HepG2 (cell line): ENCODE data around the gene POFUT2. TPM values are rescaled to one million over a fixed set of nuclear protein-coding genes. Genes with fewer than 3 reads are reported as not detected.

ENCODE experiments used
- ATAC-seq: fragments of 200-7000 bp; cut with Tn5 transposase; 3 replicates; pipeline ENCODE4 v1.9.1; 2020; ENCODE audit warnings: mild to moderate bottlenecking, moderate library complexity
- BruUV-seq: library from RNA; stranded (reverse); fragments of 400-500 nt; replicated peaks from 2 replicates; lab custom pipeline; 2021; lab: Mats Ljungman, UMichigan
- CTCF ChIA-PET: fragments of 300-600 bp; formaldehyde crosslinking; extraction: SDS; loops from one replicate; lab custom pipeline; 2021; ENCODE audit warnings: low total read pairs, inconsistent platforms, low intra/inter-chr PET ratio; lab: Yijun Ruan, JAX
- POLR2A ChIA-PET: fragments of 350-600 bp; sonication (Branson Sonifier 250); formaldehyde crosslinking; loops from one replicate; lab custom pipeline; 2020; ENCODE audit warnings: antibody characterized with exemption, inconsistent platforms; lab: Yijun Ruan, JAX
- DNase-seq: peaks from one replicate; pipeline ENCODE4 v3.0.0-alpha.2; 2015; ENCODE audit warnings: low spot score
- FAIRE-seq: peaks from 3 replicates; lab custom pipeline; 2011; peaks lifted over from hg19 to GRCh38; lab: Jason Lieb, UNC
- H2AFZ ChIP-seq: one replicate; pipeline ENCODE4 v1.6.1; 2011; ENCODE audit warnings: low read length, inconsistent platforms
- H3K27ac ChIP-seq: fragments of 300-600 bp; 3 replicates; pipeline ENCODE4 v1.8.0; 2011; ENCODE audit warnings: mixed run types, mild to moderate bottlenecking, mixed read lengths, low read length, inconsistent platforms; ENCODE audit not compliant: insufficient read depth; ENCODE audit errors: extremely low read length
- H3K27me3 ChIP-seq, 2 experiments: fragments of 200-600 bp in 1 of 2; 2 replicates in 1 of 2; 3 replicates in 1 of 2; pipeline versions ENCODE4 v1.6.0 to v1.8.0; 2011; ENCODE audit warnings: low read length in 2 of 2, mild to moderate bottlenecking in 2 of 2, moderate library complexity in 2 of 2, inconsistent platforms in 1 of 2; ENCODE audit not compliant: insufficient read depth in 2 of 2, control insufficient read depth in 1 of 2
- H3K36me3 ChIP-seq, 2 experiments: fragments of 200-600 bp in 1 of 2; replicated peaks in 1 of 2; 2 replicates in 1 of 2; 3 replicates in 1 of 2; pipeline versions ENCODE4 v1.5.1 to v1.8.0; 2011; ENCODE audit warnings: low read length in 2 of 2, inconsistent platforms in 1 of 2; ENCODE audit not compliant: insufficient read depth in 2 of 2, control insufficient read depth in 1 of 2
- H3K4me1 ChIP-seq: 2 replicates; pipeline ENCODE4 v1.5.1; 2012; ENCODE audit warnings: low read length, inconsistent platforms; ENCODE audit not compliant: insufficient read depth
- H3K4me2 ChIP-seq: 2 replicates; pipeline ENCODE4 v1.6.0; 2011; ENCODE audit warnings: low read depth, low read length, inconsistent platforms
- H3K4me3 ChIP-seq, 3 experiments: fragments of 200-600 bp in 1 of 3; sonication (generic), shearing (Covaris generic) in 1 of 3; replicated peaks in 1 of 3; 2 replicates each; pipeline ENCODE4 v1.5.1; 2011 to 2016; ENCODE audit warnings: low read length in 3 of 3, inconsistent platforms in 2 of 3, low read depth in 2 of 3, mild to moderate bottlenecking in 2 of 3, control low read depth in 1 of 3, mixed read lengths in 1 of 3; ENCODE audit not compliant: insufficient read depth in 1 of 3
- H3K79me2 ChIP-seq: one replicate; pipeline ENCODE4 v1.6.1; 2011; ENCODE audit warnings: low read length, inconsistent platforms; ENCODE audit not compliant: insufficient read depth
- H3K9ac ChIP-seq: 2 replicates; pipeline ENCODE4 v1.6.0; 2011; ENCODE audit warnings: mild to moderate bottlenecking, low read depth, low read length, inconsistent platforms; ENCODE audit not compliant: insufficient read depth
- H3K9me3 ChIP-seq: 2 replicates; pipeline ENCODE4 v1.5.1; 2012; ENCODE audit warnings: mild to moderate bottlenecking, low read length
- H4K20me1 ChIP-seq: 2 replicates; pipeline ENCODE4 v1.6.0; 2011; ENCODE audit warnings: inconsistent platforms, mild to moderate bottlenecking, low read length, moderate library complexity; ENCODE audit not compliant: insufficient read depth
- ETS1 ChIP-seq: sonication (generic); formaldehyde crosslinking; IDR thresholded peaks from 2 replicates; pipeline ENCODE4 v1.4.0; 2020; ENCODE audit warnings: missing genetic modification reagents
- HMG20B ChIP-seq: conservative IDR thresholded peaks from 2 replicates; pipeline ENCODE4 v1.6.1; 2016; ENCODE audit warnings: missing genetic modification reagents, missing compliant biosample characterization
- MEF2D ChIP-seq: sonication (generic); formaldehyde crosslinking; IDR thresholded peaks from 2 replicates; pipeline ENCODE4 v1.5.1; 2020; ENCODE audit warnings: mild to moderate bottlenecking, missing genetic modification reagents
- NR3C1 ChIP-seq: sonication (generic); formaldehyde crosslinking; IDR thresholded peaks from 2 replicates; pipeline ENCODE4 v1.4.0; 2020; ENCODE audit warnings: missing genetic modification reagents
- PCBP2 ChIP-seq: fragments of 200-400 bp; formaldehyde crosslinking; optimal IDR thresholded peaks from 2 replicates; pipeline ENCODE3; 2018; ENCODE audit warnings: low read length, low read depth; ENCODE audit not compliant: poor library complexity, severe bottlenecking
- TCF7 ChIP-seq: sonication (generic); IDR thresholded peaks from 2 replicates; pipeline ENCODE4 v1.6.1; 2016; ENCODE audit warnings: antibody characterized with exemption, low read depth
- XBP1 ChIP-seq: sonication (generic); formaldehyde crosslinking; IDR thresholded peaks from 2 replicates; pipeline ENCODE4 v1.5.0; 2020; ENCODE audit warnings: missing genetic modification reagents
- ZBTB21 ChIP-seq: sonication (generic); formaldehyde crosslinking; IDR thresholded peaks from 2 replicates; pipeline ENCODE4 v1.4.0; 2020; ENCODE audit warnings: missing genetic modification reagents
- ZFP37 ChIP-seq: sonication (generic); formaldehyde crosslinking; IDR thresholded peaks from 2 replicates; pipeline ENCODE4 v1.4.0; 2020; ENCODE audit warnings: missing genetic modification reagents, borderline replicate concordance
- ZNF496 ChIP-seq: sonication (generic); formaldehyde crosslinking; IDR thresholded peaks from 2 replicates; pipeline ENCODE4 v1.8.1; 2023; ENCODE audit warnings: mild to moderate bottlenecking, moderate library complexity, missing genetic modification reagents; ENCODE audit not compliant: insufficient replicate concordance
- ZNF558 ChIP-seq: sonication (generic); formaldehyde crosslinking; IDR thresholded peaks from 2 replicates; pipeline ENCODE4 v1.9.0; 2022; ENCODE audit warnings: mild to moderate bottlenecking, missing genetic modification reagents, borderline replicate concordance
- WGBS: methylation state at CpG from one replicate; pipeline ENCODE4 v1.1.6; 2017; ENCODE audit warnings: low lambda C conversion rate; 5-methylcytosine and 5-hydroxymethylcytosine counted together
- in situ Hi-C: cut with HindIII; loops from 2 replicates; pipeline ENCODE4 v1.10.0; 2017; ENCODE audit warnings: low pct_unique_long_range_greater_than_20kb; ENCODE audit not compliant: extremely low pct_ligation_motif_present
- intact Hi-C: fragments of 100-400 bp; cut with micrococcal nuclease; formaldehyde crosslinking; loops from one replicate; pipeline ENCODE4 v1.10.0; 2022; ENCODE audit not compliant: unreplicated experiment
- polyA plus RNA-seq, 8 experiments: library from polyadenylated mRNA; depleted of rRNA in 3 of 8; stranded (reverse) in 7 of 8; unstranded in 1 of 8; fragments of >200 nt; fragmentation: Illumina TruSeq in 4 of 8; extraction: Trizol in 4 of 8; gene quantifications; 2 replicates each; pipeline versions ENCODE4 v1.2.1 to v1.2.3, GENCODE V29; 2011 to 2016; ENCODE audit warnings: low read depth in 4 of 8, missing spikeins in 1 of 8, mixed read lengths in 1 of 8; ENCODE audit not compliant: insufficient read depth in 1 of 8
- total RNA-seq, 5 experiments: library from RNA; depleted of rRNA; stranded (reverse); fragments of >200 nt; fragmentation: Illumina TruSeq; extraction: Trizol; gene quantifications; 2 replicates each; pipeline ENCODE4 v1.2.3, GENCODE V29; 2016; ENCODE audit warnings: low read depth in 1 of 5

Gene POFUT2
- total and polyA plus RNA-seq, 2 of the 13 experiments (the other 11 are each of a cell fraction or from before 2014, with no cell fraction given), result 22.8 to 24.0 TPM

DNA sequence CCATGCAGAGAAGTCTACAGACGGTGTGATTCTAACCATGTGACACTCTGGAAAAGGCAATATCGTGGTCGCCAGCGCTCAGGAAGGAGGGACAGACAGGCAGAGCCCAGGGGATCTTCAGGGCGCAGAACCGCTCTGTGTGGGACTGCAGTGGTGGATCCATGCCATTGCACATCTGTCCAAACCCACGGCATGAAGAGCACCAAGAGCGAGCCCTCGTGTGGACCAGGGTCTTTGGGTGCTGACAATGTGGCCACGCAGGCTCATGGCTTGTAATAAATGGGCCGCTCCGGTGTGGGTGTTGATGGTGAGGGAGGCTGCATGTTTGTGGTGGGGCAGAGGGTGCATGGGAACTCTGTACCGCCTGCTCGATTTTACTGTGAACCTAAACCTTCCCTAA, 25.3 kb upstream of the POFUT2 start:
- intact Hi-C loops (no loop called here), in situ Hi-C loops (no loop called here)
- Histone ChIP-seq H3K4me2 (no peak overlapping the region), H3K9ac (no peak overlapping the region), H3K4me3 (no peak overlapping the region), H4K20me1 (no peaks in the 10 kb centered on the region), H3K36me3 (no peaks in the 10 kb centered on the region), H3K27me3 (no peaks in the 10 kb centered on the region), H3K9me3 (no peaks in the 10 kb centered on the region), H3K79me2 (no peaks in the 10 kb centered on the region), H3K27ac (no peak overlapping the region), H2AFZ (no peak overlapping the region), H3K4me1 (peaks cover 40% of the 10 kb centered on the region)
- no peak for FAIRE-seq
- no peak for ATAC-seq
- POLR2A ChIA-PET, result no interaction called here
- no TSS peak for BruUV-seq
- WGBS, result 86% methylated on average over 11 of the region's 14 CpGs
- CTCF ChIA-PET, result no interaction called here
- DNase-seq, result no peak
- TF ChIP-seq NR3C1 (CRISPR knock-in tag), result no peak
- no peak for TF ChIP-seq ZNF496
- TF ChIP-seq HMG20B (CRISPR knock-in tag), result no peak
- TF ChIP-seq TCF7, result no peak

DNA sequence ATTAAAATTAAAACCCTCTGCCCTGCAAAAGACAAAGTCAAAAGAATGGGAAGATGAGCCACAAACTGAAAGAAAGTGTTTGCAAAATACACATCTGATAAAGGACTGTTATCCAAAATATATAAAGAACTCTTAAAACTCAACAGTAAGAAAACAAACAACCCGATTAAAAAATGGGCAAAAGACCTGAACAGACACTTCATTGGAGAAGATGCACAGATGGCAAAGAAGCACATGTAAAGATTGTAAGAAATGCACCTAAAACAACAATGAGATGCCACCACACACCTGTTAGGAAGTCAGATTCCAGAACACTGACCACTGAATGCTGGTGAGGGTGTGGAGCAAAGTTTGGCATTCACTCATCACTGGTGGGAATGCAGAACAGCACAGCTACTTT, 24.6 kb upstream of the POFUT2 start:
- H4K20me1 ChIP-seq, result no peaks in the 10 kb centered on the region
- H3K36me3 ChIP-seq, result no peaks in the 10 kb centered on the region
- no peak overlapping the region for H2AFZ ChIP-seq
- H3K4me1 ChIP-seq, result peaks cover 40% of the 10 kb centered on the region
- no peak overlapping the region for H3K27ac ChIP-seq
- H3K79me2 ChIP-seq, result no peaks in the 10 kb centered on the region
- intact Hi-C loops (no loop called here), in situ Hi-C loops (no loop called here)
- FAIRE-seq (no peak), ATAC-seq (no peak), DNase-seq (no peak)
- no peaks in the 10 kb centered on the region for H3K9me3 ChIP-seq
- BruUV-seq, result no TSS peak
- H3K27me3 ChIP-seq, result no peaks in the 10 kb centered on the region
- no peak overlapping the region for H3K9ac ChIP-seq
- CTCF ChIA-PET, result no interaction called here
- 76% methylated on average over 1 of the region's 1 CpG for WGBS
- POLR2A ChIA-PET, result no interaction called here
- no peak overlapping the region for H3K4me3 ChIP-seq
- H3K4me2 ChIP-seq, result no peak overlapping the region
- TF ChIP-seq ETS1 (CRISPR knock-in tag) (no peak), ZBTB21 (CRISPR knock-in tag) (no peak), ZNF558 (CRISPR knock-in tag) (no peak), MEF2D (CRISPR knock-in tag) (no peak), XBP1 (CRISPR knock-in tag) (no peak), ZFP37 (no peak), PCBP2 (no peak)
